ENCODE measurements around the gene LNX2.
"Not testable (repeated sequence)": the region's sequence is repeated elsewhere in the genome, so short reads cannot be mapped to it uniquely, and the experiment has no call there.

The LNX2 gene

GRCh38 chr13:27637289-27637626 is 16.9 kb upstream of the LNX2 start:
- DNase-seq (ENCODE audit: low read depth in 2 of 2), result no peak

DNA sequence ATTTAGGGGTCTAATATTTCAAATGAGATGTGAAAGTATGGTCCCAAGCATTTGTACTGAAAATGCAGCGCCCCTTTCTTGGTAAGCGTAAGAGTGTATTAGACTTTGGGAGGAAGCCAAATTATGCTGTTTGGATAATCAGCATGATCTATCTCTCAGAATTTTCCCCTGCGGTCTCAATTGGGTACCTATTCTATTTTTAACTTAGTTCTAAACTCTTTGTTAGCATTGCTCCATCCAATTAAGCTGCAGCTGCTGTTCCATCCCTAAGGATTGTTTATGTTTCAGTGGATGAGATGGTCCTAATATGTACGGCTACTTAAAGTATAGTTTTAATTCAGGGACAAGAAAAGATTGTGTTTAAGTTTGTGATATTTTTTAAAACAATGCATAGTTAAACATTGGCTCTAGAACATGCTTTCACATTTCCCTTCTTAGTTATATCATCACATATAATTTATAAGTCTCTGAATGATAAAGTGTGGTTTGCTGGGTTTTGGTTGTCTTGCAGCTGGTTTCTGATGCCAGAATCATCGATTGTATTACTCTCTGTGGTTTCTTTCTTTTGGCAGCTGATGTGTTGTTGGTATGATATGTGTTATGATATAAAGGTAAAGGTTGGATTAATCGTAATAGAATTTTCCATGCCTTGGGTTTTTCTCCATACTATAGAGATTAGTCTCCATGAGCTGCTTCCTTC is 16.4 kb upstream of the LNX2 start:
- DNase-seq (ENCODE audit: low read depth in 2 of 2), result no peak

GRCh38 chr13:27635266-27635665 is 14.9 kb upstream of the LNX2 start:
- no peak for DNase-seq (ENCODE audit: low read depth in 2 of 2)

DNA sequence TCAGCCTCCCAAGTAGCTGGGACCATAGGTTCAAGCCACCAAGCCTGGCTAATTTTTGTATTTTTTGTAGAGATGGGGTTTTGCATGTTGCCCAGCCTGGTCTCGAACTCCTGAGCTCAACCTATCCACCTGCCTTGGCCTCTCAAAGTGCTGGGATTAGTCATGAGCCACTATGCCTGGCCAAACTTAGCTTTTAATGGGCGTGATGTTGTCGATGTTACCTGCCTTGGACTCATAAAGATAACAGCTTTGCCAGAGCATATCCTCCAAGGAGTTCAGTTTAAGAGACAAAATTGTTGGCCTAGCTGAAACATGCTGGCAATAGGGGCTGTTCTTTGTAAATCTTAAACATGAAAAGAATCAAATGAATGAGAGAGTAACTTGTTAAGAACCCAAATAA is 14.5 kb upstream of the LNX2 start:
- DNase-seq (ENCODE audit: low read depth in 2 of 2), result no peak

DNA sequence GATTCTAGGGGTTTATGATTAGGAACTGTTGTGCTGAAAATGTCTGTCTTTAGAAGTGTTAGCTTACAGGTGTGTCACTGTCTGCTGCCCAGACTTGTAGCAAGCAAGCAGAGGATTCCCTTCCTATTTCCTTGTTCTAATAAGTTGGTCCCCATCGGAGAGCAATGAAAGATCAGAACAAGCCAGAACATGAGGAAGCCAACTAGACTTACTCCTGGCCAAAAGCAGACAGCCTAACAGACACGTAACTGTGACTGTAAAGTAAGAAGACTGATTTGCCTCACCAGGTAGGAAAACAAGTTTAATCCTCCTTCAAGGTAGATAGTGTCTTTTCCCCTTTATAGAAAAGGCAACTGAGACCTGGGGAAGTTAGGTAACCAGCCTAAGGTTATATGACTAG is 13.9 kb upstream of the LNX2 start:
- no peak for DNase-seq (ENCODE audit: low read depth in 2 of 2)

GRCh38 chr13:27632648-27633047 is 12.3 kb upstream of the LNX2 start:
- no peak for DNase-seq (ENCODE audit: low read depth in 2 of 2)

- DNase-seq (ENCODE audit: low read depth in 2 of 2), result no peak
Observed at GRCh38 chr13:27632214-27632613, 11.9 kb upstream of the LNX2 start.

GRCh38 chr13:27631665-27632064 is 11.3 kb upstream of the LNX2 start:
- no peak for DNase-seq (ENCODE audit: low read depth in 2 of 2)

DNA sequence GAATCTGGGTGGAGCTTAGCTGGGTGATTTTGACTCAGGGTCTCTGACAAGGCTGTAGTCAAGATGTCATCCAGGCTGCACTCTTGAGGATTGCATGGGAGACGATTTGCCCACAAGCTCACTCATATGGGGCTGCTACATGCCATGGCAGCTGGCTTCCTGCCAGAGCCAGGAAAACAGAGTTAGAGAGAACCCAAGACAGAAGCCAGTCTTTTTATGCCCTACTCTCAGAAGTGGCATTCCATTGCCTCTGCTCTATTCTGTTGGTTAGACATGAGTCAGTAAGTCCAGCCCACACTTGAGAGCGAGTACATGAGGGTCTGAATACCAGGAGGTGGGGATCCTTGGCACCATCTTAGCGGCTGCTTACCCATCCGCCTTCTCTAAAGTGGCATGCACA is 10.8 kb upstream of the LNX2 start:
- no peak for DNase-seq (ENCODE audit: low read depth in 2 of 2)

DNA sequence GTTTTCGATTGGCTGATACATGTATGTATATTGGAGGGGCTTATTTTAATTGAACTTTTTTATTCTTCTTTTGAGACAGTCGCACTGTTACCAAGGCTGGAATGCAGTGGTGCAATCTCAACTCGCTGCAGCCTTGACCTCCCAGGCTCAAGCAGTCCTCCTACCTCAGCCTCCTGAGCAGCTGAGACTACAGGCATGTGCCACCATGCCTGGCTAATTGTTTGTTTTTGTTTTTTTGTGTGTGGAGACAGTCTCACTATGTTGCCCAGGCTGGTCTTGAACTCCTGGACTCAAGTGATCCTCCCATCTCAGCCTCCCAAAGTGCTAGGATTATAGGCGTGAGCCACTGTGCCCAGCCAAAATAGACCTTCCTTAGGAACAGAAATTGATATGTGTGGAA is 8.4 kb upstream of the LNX2 start:
- DNase-seq (ENCODE audit: low read depth in 2 of 2), result not testable (repeated sequence)

DNA sequence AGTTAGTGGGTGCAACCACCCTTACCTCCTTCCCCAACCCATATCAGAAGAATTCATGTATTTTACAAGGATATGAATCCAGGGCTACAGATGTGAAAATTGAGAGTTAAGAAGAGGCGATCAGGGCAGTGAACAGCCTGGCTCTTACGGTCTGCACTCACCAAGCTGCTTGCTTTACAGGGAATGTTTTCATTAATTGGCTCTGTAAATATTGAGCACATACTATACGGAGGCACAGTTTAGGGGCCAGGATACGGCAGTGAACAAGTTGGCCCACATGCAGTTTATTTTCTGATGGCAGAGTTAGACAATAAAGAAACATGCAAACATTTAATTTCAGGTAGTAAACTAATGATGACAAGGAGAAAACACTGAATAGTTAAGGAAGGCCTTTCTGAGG is 7.8 kb upstream of the LNX2 start:
- no peak for DNase-seq (ENCODE audit: low read depth in 2 of 2)

DNA sequence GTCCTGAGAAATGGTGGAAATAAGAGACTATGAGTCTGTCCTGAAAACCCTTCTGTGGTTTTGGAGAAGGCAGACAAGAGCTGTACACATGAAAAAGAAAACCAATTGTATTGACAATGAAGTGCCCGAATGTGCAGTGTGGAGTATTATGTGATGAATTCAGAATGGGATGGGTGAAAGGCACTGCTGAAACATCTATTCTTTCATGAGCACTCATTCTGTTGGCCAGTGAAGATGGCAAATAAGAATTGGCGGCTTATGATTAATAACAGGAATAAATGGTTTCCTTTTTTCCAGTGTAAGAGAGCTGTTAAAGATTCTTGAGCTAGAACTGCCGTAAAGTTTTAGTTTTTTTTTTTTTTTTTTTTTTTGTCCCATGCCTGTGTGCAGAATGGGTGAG is 7.1 kb upstream of the LNX2 start:
- DNase-seq (ENCODE audit: low read depth in 2 of 2), result no peak

GRCh38 chr13:27625839-27626238 is 5.5 kb upstream of the LNX2 start:
- no peak for DNase-seq (ENCODE audit: low read depth in 2 of 2)

GRCh38 chr13:27624071-27624470 is 3.7 kb upstream of the LNX2 start:
- DNase-seq (ENCODE audit: low read depth in 2 of 2), result no peak

DNA sequence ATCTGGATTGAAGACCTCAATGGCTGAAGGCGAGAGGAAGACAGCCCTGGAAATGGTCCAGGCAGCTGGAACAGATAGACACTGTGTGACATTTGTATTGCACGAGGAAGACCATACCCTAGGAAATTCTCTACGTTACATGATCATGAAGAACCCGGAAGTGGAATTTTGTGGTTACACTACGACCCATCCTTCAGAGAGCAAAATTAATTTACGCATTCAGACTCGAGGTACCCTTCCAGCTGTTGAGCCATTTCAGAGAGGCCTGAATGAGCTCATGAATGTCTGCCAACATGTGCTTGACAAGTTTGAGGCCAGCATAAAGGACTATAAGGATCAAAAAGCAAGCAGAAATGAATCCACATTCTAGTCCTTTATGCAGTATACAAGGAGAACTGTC is 2.6 kb upstream of the LNX2 start:
- no peak for DNase-seq (ENCODE audit: low read depth in 2 of 2)

GRCh38 chr13:27622102-27622820 is 1.9 kb upstream of the LNX2 start:
- DNase-seq (ENCODE audit: low read depth in 2 of 2), result no peak

DNA sequence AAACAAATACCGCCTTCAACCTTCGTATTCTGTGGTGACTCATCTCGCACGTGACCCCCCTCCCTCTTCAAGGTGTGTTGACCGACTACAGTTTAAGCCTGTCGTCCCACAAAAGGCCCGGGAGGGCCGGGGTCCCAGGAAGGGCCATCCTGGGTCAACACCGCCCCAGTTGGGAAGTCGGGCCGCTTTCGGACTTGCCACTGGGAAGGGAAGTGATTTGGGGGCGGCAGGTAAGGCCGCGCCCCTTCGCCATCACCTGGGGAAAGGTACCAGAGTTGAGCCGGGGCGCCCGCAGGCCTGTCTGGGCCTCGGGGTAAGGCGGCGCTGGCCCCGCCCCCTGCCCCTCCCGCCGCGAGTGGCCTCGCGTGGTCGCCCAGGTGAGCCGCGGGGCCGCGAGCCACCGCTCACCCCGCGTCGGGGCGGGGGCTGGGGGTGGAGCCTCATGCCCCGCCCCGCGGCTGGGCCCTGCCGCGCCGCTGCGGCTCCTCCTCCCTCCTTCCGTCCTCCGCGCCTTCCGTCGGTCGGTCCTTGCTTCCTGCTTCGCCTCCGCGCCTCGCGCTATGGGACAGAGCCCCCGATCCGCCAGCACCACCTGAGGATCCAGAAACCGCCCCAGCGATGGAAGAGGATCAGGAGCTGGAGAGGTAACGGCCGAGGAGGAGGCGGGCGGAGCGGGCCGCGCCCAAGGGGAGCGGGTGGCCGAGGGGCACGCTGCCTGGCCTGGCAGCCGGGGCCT is 1.2 kb upstream of the LNX2 start, which contains the start of gene POLR1D:
Gene POLR1D (plus strand): TSS at position 527 of the 736 bp plus-strand sequence. CDS start 92 bp downstream, at position 619.
- peak; percentile 61 to 75 for DNase-seq (ENCODE audit: low read depth in 2 of 2)

- DNase-seq (ENCODE audit: low read depth in 2 of 2), result no peak
Observed at GRCh38 chr13:27621116-27621365, 712 bp upstream of the LNX2 start.

DNA sequence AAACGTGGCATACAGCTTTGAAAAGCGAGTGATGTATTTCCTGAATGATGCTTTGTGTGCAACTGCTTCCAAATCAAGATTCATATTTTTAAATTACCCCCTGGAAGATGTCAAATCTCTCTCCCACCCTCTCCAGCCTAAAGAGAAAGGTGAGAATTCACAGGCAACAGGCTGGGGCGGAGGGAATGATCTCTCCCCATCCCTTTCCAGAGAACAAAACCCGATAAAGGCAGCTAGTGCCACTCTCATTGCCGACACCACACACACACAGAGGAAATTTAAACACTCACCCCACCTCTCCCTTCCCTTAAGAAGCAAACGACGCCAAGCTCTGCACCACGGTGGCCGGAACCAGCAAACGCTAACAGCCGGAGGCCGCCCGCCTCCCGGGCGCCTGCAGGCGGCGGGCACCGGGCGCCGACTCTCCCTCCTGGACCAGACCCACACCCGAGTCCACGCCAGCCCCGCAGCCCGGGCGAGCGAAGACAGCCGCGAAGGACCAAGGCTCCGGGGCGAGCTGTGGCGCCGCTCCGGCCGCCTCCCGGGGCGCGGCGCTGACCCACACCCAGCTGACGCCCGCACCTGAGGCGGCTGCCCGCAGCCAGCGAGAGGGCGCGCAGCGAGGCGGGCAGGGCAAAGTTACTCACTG is 477 bp downstream of the LNX2 start:
- no peak for DNase-seq (ENCODE audit: low read depth in 2 of 2)

DNA sequence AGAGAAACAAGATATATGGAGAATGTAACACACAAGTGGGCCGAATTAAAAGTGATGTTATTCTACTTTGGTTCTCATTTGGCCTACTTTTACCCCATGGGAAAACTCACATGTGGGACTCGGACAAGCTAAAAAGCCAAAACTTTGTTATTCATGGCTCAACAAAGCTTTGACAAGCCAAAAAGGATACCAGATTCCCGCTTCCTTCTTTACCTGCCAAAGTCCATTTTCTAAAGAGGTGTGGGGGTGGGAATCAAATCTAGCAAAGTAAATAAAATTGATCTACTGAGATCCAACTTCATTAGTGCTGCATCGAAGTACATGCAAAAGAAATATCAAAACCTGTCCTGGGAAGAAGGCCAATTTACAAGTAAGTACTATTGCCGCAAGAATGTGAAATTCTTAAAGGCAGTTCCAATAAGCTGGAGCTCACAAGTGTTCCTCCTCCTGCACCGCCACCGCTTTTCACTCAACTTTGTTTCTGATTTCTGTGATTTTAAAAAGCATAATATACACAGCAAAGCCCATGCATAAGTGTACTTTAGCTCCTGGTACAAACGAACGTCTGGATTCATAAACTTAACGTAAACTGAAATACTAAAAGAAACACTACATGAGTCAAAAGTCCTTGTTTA is 1.1 kb downstream of the LNX2 start:
- no peak for DNase-seq (ENCODE audit: low read depth in 2 of 2)

GRCh38 chr13:27617881-27618321 is 2.4 kb downstream of the LNX2 start:
- DNase-seq (ENCODE audit: low read depth in 2 of 2), result no peak

GRCh38 chr13:27613628-27614027 is 6.7 kb downstream of the LNX2 start:
- DNase-seq (ENCODE audit: low read depth in 2 of 2), result no peak
